Left ventricle myocardium superior (tissue), 1 donor: ENCODE results near the gene MYO5B. TPM values are rescaled to one million over a fixed set of nuclear protein-coding genes. Genes with fewer than 3 reads are reported as not detected.
A peak's percentile ranks its signal among the peaks of the same experiment; 100 is the strongest.
"Not testable (repeated sequence)": the region's sequence is repeated elsewhere in the genome, so short reads cannot be mapped to it uniquely, and the experiment has no call there.

Source experiments
- ATAC-seq: fragments of 200-7000 bp; cut with Tn5 transposase; one replicate; pipeline ENCODE4 v1.9.1; 2020; ENCODE audit warnings: mild to moderate bottlenecking, moderate library complexity
- DNase-seq: peaks from one replicate; pipeline ENCODE4 v3.0.0-alpha.2; 2020
- intact Hi-C: fragments of 100-400 bp; cut with micrococcal nuclease; formaldehyde crosslinking; loops from one replicate; pipeline ENCODE4 v1.11.0; 2022
- total RNA-seq: library from RNA; stranded (reverse); fragmentation: NEBNext Ultra II Directional; extraction: Animal tissue kit (Norgen Biotek cat#: 25700); gene quantifications from one replicate; pipeline ENCODE4 v1.2.1, GENCODE V29; 2021
- donor health status: DM: no; HTN: yes; CAD: no; lungs with severe emphysema.

MYO5B gene
- total RNA-seq, 1 donor from 2014 or later, result 1.1 TPM

GRCh38 chr18:49910986-49911385 is 284.0 kb downstream of the MYO5B start:
- ATAC-seq, result no peak
- no peak for DNase-seq
- intact Hi-C loops, result no loop called here

- ATAC-seq, result no peak
- intact Hi-C loops, result no loop called here
Observed at GRCh38 chr18:49910019-49910418, 284.9 kb downstream of the MYO5B start.

GRCh38 chr18:49907346-49907929 is 287.5 kb downstream of the MYO5B start:
- ATAC-seq (no peak), DNase-seq (no peak)
- intact Hi-C loops, result no loop called here

More at GRCh38 chr18:49910019-49910418, 284.9 kb downstream of the MYO5B start:
- DNase-seq, result no peak

GRCh38 chr18:49905771-49906170 is 289.2 kb downstream of the MYO5B start:
- DNase-seq (no peak), ATAC-seq (no peak)
- intact Hi-C loops, result no loop called here

GRCh38 chr18:49904871-49905555 is 289.9 kb downstream of the MYO5B start:
- ATAC-seq (no peak), DNase-seq (no peak)
- intact Hi-C loops, result no loop called here

GRCh38 chr18:49901862-49902340 is 293.0 kb downstream of the MYO5B start:
- DNase-seq (no peak), ATAC-seq (no peak)
- intact Hi-C loops, result no loop called here

- DNase-seq (no peak), ATAC-seq (no peak)
- intact Hi-C loops, result no loop called here
Observed at GRCh38 chr18:49899657-49900330, 295.2 kb downstream of the MYO5B start.

- peak; percentile 45 for ATAC-seq
- intact Hi-C loops, result no loop called here
- DNase-seq, result peak; percentile 41
Observed at GRCh38 chr18:49898421-49898820, 296.5 kb downstream of the MYO5B start.

GRCh38 chr18:49894517-49895226 is 300.3 kb downstream of the MYO5B start:
- no peak for DNase-seq
- intact Hi-C loops, result no loop called here
- no peak for ATAC-seq

- ATAC-seq, result no peak
Observed at GRCh38 chr18:49893036-49893435, 301.9 kb downstream of the MYO5B start.

GRCh38 chr18:49892148-49892924 is 302.6 kb downstream of the MYO5B start:
- intact Hi-C loops, result no loop called here
- DNase-seq, result no peak
- ATAC-seq, result no peak

More at GRCh38 chr18:49893036-49893435, 301.9 kb downstream of the MYO5B start:
- DNase-seq, result no peak
- intact Hi-C loops, result no loop called here

- intact Hi-C loops, result no loop called here
- no peak for ATAC-seq
- no peak for DNase-seq
Observed at GRCh38 chr18:49890041-49890440, 304.9 kb downstream of the MYO5B start.

GRCh38 chr18:49889552-49889951 is 305.4 kb downstream of the MYO5B start:
- intact Hi-C loops, DNase-seq, ATAC-seq: not testable (repeated sequence)

- ATAC-seq, result no peak
- intact Hi-C loops, result no loop called here
- DNase-seq, result no peak
Observed at GRCh38 chr18:49886891-49887764, 307.8 kb downstream of the MYO5B start.

GRCh38 chr18:49884959-49885358 is 310.0 kb downstream of the MYO5B start:
- DNase-seq, result no peak
- intact Hi-C loops, result no loop called here
- no peak for ATAC-seq

- intact Hi-C loops, result no loop called here
- ATAC-seq, result no peak
Observed at GRCh38 chr18:49884465-49884864, 310.5 kb downstream of the MYO5B start.

GRCh38 chr18:49880661-49881060 is 314.3 kb downstream of the MYO5B start:
- DNase-seq (no peak), ATAC-seq (no peak)
- intact Hi-C loops, result no loop called here

More at GRCh38 chr18:49884465-49884864, 310.5 kb downstream of the MYO5B start:
- DNase-seq, result no peak

- ATAC-seq, result peak; percentile 15
- DNase-seq, result no peak
- intact Hi-C loops, result no loop called here
Observed at GRCh38 chr18:49879271-49879580, 315.7 kb downstream of the MYO5B start.
